Measurements from ENCODE around the gene RALA. TPM values are rescaled to one million over a fixed set of nuclear protein-coding genes. Genes with fewer than 3 reads are reported as not detected.
A peak's percentile ranks its signal among the peaks of the same experiment; 100 is the strongest.

Gene RALA
- total and polyA plus RNA-seq, 11 donors: 13.5 to 37.1 (median 23.4) TPM

GRCh38 chr7:39642896-39643295 lies 19.5 kb downstream of the RALA start:
- no peak overlapping the region for H3K27ac ChIP-seq
- intact Hi-C loops (cut with DNase I): no loop called here
- no peak for DNase-seq
- H3K27me3 ChIP-seq: no peaks in the 10 kb centered on the region
- no peak for ATAC-seq
- TF ChIP-seq POLR2A (IDR thresholded peaks at IDR 0.05) (no peak), CTCF (IDR thresholded peaks at IDR 0.05) (no peak)
- peaks cover 0 to 62% (median 30%) of the 10 kb centered on the region in 12 donors for H3K4me1 ChIP-seq
- no peaks in the 10 kb centered on the region for H3K36me3 ChIP-seq
- no peak overlapping the region for H3K4me3 ChIP-seq
- no peaks in the 10 kb centered on the region for H3K9me3 ChIP-seq

- no peak for ATAC-seq
- intact Hi-C loops (cut with DNase I): no loop called here
- Histone ChIP-seq H3K36me3 (no peaks in the 10 kb centered on the region), H3K27ac (peak overlapping the region in 3 of 12 donors; percentile 2 to 61 (median 24)), H3K4me1 (peaks cover 0 to 72% (median 29%) of the 10 kb centered on the region in 12 donors), H3K27me3 (no peaks in the 10 kb centered on the region), H3K9me3 (no peaks in the 10 kb centered on the region), H3K4me3 (no peak overlapping the region)
- 8 to 24% (median 22%) methylated on average over 1 of the region's 1 CpG for WGBS, 4 donors
- TF ChIP-seq POLR2A (IDR thresholded peaks at IDR 0.05): no peak
- no peak for TF ChIP-seq CTCF (IDR thresholded peaks at IDR 0.05)
- DNase-seq: no peak
These were observed 20.8 kb downstream of the RALA start for GRCh38 chr7:39644170-39644569.

GRCh38 chr7:39645482-39646407 lies 22.4 kb downstream of the RALA start:
- DNase-seq (peak in 1 of 5 donors; percentile 44), ATAC-seq (peak in 3 of 4 donors; percentile 38 to 52 (median 46))
- Histone ChIP-seq H3K9me3 (no peaks in the 10 kb centered on the region), H3K36me3 (no peaks in the 10 kb centered on the region), H3K4me1 (peaks cover 0 to 79% (median 37%) of the 10 kb centered on the region in 12 donors), H3K27ac (peak overlapping the region in 11 of 12 donors; percentile 5 to 74 (median 51)), H3K4me3 (no peak overlapping the region), H3K27me3 (no peaks in the 10 kb centered on the region)
- WGBS, 4 donors: 61 to 71% (median 66%) methylated on average over 5 of the region's 5 CpGs
- intact Hi-C loops (cut with DNase I): no loop called here
- TF ChIP-seq POLR2A (IDR thresholded peaks at IDR 0.05) (no peak), CTCF (IDR thresholded peaks at IDR 0.05) (no peak)

- no peaks in the 10 kb centered on the region for H3K36me3 ChIP-seq
- intact Hi-C loops (cut with DNase I): no loop called here
These were observed 24.4 kb downstream of the RALA start for GRCh38 chr7:39647816-39648215.

More at GRCh38 chr7:39647816-39648215, 24.4 kb downstream of the RALA start:
- H3K27me3 ChIP-seq: no peaks in the 10 kb centered on the region
- H3K4me1 ChIP-seq: peaks cover 0 to 75% (median 40%) of the 10 kb centered on the region in 12 donors
- DNase-seq (no peak), ATAC-seq (no peak)
- H3K27ac ChIP-seq: peak overlapping the region in 2 of 12 donors; percentile 14 to 19
- no peaks in the 10 kb centered on the region for H3K9me3 ChIP-seq
- no peak overlapping the region for H3K4me3 ChIP-seq
- no peak for TF ChIP-seq POLR2A (IDR thresholded peaks at IDR 0.05)
- TF ChIP-seq CTCF (IDR thresholded peaks at IDR 0.05): no peak
